ENCODE measurements around the gene LPIN1.

- TF ChIP-seq CTCF (IDR thresholded peaks at IDR 0.05) (no peak), POLR2A (IDR thresholded peaks at IDR 0.05) (no peak)
Observed at GRCh38 chr2:11828933-11829323, 82.5 kb downstream of the LPIN1 start.
